Colon (tissue), 2 donors: Measurements from ENCODE around the gene ASGR2.
"Not testable (repeated sequence)": the region's sequence is repeated elsewhere in the genome, so short reads cannot be mapped to it uniquely, and the experiment has no call there.

Experiments
- FAIRE-seq: peaks from 2 replicates; lab custom pipeline; 2012; peaks lifted over from hg19 to GRCh38; lab: Jason Lieb, UNC
- donor health status: control.
- donor health status: control.

The ASGR2 gene

DNA sequence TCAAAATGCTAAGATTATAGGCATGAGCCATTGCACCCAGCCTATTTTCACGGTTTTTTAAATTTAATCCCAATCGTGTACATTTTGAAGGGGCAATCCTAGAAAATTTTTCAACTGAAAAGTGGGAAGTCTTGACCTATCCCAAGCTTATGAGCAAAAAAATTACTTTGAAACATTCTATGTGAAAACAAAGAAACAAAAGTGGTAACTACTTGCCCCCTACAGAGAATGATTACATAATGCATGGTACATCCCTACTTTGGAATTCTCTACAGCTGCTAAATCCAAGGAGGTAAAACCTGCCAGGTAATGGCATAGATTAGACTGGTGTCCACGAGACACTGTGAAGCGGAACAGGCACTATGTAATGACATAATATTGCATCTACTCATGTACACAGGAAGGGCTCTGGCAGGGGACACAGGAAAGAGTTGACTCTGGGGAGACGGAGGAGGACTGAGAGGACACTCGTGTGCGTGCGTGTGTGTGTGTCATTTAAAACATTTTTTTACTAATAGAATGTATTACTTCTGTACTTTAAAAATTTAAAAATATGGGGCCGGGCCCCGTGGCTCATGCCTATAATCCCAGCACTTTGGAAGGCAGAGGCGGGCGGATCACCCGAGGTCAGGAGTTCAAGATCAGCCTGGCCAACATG lies 15.7 kb downstream of the ASGR2 start:
- no peak for FAIRE-seq

GRCh38 chr17:7097940-7098339 lies 16.7 kb downstream of the ASGR2 start:
- no peak for FAIRE-seq

GRCh38 chr17:7095625-7096024 lies 19.0 kb downstream of the ASGR2 start:
- no peak for FAIRE-seq

- no peak for FAIRE-seq
These were observed 20.0 kb downstream of the ASGR2 start for GRCh38 chr17:7094652-7095019.

DNA sequence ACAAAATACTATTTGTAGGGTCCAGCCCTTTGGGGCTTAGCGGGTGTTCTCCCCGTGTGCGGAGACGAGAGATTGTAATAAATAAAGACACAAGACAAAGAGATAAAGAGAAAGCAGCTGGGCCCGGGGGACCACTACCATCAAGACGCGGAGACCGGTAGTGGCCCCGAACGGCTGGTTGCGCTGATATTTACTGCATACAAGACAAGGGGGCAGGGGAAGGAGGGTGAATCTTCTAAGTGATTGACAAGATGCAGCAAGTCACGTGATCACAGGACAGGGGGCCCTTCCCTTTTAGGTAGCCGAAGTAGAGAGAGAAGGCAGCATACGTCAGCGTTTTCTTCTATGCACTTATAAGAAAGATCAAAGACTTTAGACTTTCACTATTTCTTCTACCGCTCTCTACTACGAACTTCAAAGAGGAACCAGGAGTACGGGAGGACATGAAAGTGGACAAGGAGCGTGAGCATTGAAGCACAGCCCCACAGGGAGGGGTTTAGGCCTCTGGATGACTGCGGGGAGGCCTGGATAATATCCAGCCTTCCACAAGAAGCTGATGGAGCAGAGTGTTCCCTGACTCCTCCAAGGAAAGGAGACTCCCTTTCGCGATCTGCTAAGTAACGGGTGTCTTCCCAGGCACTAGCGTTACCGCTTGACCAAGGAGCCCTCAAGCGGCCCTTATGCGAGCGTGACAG lies 23.2 kb downstream of the ASGR2 start:
- not testable (repeated sequence) for FAIRE-seq

DNA sequence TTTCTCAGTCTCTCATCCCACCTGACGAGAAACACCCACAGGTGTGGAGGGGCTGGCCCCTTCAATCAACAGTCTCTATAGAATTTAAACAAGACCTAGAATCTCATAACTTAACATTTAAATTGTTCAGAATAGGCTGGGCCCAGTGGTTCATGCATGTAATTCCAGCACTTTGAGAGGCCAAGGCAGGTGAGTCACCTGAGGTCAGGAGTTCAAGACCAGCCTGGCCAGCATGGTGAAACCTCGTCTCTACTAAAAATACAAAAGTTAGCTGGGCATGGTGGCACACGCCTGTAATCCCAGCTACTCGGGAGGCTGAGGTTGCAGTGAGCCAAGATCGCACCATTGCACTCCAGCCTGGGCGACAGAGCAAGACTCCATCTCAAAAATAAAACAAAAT lies 25.1 kb downstream of the ASGR2 start:
- not testable (repeated sequence) for FAIRE-seq

GRCh38 chr17:7088442-7088841 lies 26.2 kb downstream of the ASGR2 start:
- FAIRE-seq, result not testable (repeated sequence)

GRCh38 chr17:7084088-7084487 lies 30.5 kb downstream of the ASGR2 start:
- no peak for FAIRE-seq

DNA sequence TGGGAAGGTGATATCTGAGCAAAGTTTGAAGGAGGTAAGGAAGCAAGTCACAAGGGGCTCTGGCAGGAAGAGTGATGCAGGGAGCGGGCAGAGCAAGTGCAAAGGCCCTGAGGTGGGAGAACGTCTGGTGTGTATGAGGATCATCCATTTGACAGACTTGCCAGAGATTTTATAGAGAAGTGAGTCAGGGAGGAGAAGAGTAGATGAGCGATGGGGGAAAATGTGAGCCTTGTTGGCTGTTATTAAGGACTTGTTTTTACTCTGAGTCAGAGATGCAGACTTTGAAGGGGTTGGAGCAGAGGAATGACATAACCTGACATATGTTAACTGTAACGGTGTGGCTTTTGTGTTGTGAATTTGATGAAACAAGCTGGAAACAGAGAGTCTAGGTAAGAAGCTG lies 31.0 kb downstream of the ASGR2 start:
- no peak for FAIRE-seq

DNA sequence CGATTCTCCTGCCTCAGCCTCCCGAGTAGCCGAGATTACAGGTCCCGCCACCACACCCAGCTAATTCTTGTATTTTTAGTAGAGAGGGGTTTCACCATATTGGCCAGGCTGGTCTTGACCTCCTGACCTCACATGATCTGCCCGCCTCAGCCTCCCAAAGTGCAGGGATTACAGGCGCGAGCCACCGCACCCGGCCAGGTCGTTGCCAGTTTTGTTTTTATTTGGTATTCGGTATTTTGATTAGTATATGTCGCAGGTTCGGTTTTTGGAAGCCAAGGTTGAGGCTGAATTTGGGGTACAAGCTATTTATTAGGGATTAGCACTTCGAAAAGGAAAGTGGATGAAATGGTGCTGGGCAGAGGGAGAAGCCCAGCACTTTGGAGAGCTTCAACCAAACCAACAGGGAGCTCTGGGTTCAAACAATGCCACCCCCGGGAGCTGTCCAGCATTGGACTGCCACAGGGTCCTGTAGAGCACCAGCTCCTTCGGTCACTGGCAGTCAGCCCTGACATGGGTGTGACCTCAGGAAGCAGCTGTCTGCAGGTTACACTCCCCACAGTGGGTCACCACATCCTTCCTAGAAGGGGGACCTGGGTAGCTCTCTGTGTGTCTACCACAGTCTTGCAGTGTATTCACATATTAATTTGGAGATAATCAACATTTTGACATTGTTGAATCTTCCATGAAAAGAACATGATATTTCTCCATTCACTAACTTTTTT lies 33.1 kb downstream of the ASGR2 start:
- no peak for FAIRE-seq

- no peak for FAIRE-seq
These were observed 34.1 kb downstream of the ASGR2 start for GRCh38 chr17:7080456-7081041.

DNA sequence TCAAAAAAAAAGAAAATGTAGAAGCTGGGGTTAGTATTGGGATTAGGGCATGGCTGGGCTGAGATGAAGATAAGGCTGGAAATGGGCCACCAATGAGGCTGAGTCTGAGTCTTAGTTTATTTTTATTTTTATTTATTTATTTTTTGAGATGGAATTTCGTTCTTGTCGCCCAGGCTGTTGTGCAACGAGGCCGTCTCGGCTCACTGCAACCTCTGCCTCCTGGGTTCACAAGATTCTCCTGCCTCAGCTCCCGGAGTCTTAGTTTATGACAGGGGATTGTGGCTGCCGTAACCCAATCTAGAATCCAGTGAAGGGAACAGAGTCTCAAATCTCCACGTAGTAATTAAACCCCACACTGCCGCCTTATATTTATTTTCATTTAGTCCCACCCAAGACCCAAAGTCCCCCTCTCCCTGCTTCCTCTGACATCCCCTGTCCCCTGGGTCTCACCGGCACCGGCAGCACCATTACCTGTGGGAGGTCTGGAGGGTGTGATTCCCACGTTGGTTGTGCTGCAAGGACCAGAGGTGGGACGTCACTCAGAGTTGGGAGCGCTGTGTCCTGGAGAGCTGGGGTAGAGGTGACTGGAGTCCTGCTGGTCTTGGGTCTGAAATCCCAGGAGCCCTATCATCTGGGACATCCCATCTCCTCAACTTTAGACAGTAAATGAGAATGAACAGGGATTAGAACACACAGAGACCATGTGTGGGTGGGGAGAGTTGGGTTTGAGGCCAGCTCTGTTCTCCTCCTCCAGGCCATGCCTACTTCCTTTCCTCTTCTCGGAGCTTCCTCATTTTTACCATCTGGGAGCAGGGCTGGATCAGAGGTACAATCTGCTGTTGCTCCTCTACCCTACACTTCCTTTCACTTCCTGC lies 34.8 kb downstream of the ASGR2 start, which contains the start of gene CLEC10A:
CLEC10A (minus strand) TSS at position 671 of the 875 bp plus-strand sequence. CDS start 1,439 bp downstream, outside the sequence.
- no peak for FAIRE-seq

GRCh38 chr17:7078711-7079110 lies 35.9 kb downstream of the ASGR2 start:
- FAIRE-seq, result no peak

GRCh38 chr17:7077911-7078546 lies 36.6 kb downstream of the ASGR2 start:
- no peak for FAIRE-seq

DNA sequence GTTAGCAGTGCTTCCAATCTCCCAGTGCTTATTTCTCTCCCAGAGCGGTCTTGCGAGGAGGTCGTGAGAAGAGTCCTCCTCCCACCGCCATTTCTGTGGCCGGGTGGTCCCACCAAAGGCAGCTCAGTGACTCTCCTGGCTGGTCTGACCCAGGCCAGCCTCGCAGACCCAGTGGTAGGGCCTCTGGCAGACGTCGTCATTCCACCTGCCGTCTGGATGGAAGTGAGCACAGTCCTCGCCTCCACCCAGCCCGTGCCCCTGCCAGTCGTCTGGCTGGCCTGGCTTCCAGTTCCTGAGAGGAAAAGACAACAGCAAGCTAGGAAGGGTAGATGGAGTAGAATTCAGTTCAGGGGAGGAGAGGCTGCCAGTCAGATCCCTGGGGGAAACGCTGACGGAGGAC lies 39.7 kb downstream of the ASGR2 start:
- no peak for FAIRE-seq

DNA sequence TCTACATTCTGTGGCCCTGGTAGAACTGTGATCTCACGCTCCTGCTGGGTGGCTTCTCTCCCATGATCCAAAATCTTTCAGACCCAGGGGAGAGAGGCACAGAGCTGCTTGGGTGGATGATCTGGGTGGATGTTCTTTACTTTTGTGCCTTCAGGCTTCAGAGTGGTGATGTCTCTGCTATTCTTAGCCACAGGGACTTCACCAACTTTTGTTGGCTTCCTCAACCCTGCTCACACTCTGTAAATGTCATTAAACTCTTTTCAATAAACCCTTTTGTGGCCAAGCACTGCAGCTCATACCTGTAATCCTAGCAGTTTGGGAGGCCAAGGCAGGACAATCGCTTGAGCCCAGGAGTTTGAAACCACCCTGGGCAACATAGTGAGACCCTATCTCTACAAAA lies 42.2 kb downstream of the ASGR2 start:
- FAIRE-seq, result no peak

DNA sequence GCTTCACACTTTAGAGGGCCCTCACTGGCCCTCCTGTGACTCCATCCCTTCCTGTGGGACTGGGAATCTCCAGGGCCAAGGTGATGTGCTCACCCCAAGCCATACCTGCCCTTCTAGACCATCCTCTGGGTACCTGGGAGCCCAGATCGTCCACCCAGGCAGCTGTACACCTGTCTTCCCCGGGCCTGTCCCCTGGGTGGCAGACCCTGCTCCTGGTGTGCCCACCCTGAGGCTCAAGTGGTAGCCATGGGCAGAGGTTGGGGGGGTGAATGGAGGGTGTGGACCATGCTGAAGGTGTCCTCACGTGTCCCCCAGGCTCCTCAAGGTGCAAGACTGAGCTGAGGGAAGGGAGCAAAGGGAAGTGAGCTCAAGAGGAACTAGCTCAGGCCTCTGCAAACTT lies 43.9 kb downstream of the ASGR2 start:
- no peak for FAIRE-seq

DNA sequence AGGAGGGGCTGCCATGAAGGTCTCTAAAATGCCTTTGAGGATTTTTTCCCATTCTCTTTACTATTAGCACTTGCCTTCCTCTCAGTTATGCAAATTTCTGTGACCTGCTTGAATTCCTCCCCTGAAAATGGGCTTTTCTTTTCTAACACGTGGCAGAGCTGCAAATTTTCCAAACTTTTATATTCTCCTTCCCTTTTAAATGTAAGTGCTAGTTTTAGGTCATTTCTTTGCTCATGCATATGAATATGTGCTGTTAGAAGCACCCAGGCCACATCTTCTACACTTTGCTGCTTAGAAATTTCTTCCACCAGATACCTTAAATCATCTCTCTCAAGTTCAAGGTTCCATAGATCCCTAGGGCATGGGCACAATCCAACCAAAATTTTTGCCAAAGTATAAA lies 46.4 kb downstream of the ASGR2 start:
- no peak for FAIRE-seq

DNA sequence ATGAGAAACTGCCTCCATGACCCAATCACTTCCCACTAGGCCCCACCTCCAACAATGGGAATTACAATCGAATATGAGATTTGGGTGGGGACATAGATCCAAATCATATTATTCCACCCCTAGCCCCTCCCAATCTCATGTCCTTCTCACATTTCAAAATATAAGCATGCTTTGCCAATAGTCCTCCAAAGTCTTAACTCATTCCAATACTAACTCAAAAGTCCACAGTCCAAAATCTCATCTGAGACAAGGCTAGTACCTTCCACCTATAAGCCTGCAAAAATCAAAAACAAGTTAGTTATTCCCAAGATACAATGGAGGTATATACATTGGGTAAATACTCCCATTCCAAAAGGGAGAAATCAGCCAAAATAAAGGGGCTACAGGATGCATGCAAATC lies 47.4 kb downstream of the ASGR2 start:
- FAIRE-seq, result no peak

DNA sequence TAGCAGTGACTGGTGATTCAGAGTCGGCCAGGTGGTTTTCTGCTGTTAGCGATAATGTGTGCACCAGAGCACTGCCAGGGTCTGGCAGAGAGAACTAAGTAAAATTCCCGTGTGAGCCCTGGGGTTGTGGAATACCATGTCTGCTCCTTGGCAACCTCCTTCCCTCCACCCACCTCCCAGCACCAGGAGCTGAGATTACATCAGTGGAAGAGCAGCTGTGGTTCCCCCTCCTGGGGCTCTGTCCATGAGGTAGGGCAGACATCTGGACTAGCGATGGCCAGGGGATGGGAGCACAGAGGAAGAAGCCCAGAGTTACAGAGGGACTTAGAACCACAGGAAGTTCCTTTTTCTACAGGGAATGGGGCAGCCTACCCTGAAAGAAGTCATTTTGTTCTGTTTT lies 50.4 kb downstream of the ASGR2 start:
- FAIRE-seq, result no peak

GRCh38 chr17:7063518-7064094 lies 51.0 kb downstream of the ASGR2 start:
- no peak for FAIRE-seq
